ENCODE results near the gene SPAG6. TPM values are rescaled to one million over a fixed set of nuclear protein-coding genes. Genes with fewer than 3 reads are reported as not detected.

The SPAG6 gene
- total and polyA plus RNA-seq, 9 of the 15 experiments (the other 6 are each of a cell fraction or from before 2014, with no cell fraction given), result 3.5 to 23.1 (median 11.8) TPM

DNA sequence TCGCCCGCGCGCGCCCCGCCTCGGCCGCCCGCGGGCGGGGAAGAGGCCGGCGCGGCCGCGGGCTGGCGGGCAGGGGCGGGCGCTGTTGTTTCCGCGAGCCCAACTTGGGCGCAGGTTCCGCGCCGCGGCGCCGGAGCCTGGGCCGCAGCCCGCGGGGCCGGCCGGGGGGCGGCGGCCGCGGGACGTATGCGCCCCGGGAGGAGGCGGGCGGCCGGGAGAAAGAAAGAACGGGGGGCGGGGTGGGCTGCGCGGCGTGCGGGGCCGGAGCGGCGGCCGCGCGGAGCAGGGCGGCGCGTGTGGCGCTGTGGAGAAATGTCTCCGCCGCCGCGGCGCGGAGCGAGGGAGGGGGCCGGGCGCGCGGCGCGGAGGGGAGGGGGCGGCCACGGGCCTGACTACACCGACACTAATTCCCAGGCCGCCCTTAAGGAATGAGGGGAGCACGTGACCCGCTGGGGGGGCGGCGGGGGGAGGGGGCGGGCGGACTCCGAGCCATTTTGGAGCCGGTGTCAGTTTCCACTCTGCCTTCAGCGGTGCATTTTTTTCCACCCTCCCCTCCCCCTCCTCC, 24.6 kb upstream of the SPAG6 start, which contains the start of gene BMI1 (continued):
- TF ChIP-seq, protein P1, sequence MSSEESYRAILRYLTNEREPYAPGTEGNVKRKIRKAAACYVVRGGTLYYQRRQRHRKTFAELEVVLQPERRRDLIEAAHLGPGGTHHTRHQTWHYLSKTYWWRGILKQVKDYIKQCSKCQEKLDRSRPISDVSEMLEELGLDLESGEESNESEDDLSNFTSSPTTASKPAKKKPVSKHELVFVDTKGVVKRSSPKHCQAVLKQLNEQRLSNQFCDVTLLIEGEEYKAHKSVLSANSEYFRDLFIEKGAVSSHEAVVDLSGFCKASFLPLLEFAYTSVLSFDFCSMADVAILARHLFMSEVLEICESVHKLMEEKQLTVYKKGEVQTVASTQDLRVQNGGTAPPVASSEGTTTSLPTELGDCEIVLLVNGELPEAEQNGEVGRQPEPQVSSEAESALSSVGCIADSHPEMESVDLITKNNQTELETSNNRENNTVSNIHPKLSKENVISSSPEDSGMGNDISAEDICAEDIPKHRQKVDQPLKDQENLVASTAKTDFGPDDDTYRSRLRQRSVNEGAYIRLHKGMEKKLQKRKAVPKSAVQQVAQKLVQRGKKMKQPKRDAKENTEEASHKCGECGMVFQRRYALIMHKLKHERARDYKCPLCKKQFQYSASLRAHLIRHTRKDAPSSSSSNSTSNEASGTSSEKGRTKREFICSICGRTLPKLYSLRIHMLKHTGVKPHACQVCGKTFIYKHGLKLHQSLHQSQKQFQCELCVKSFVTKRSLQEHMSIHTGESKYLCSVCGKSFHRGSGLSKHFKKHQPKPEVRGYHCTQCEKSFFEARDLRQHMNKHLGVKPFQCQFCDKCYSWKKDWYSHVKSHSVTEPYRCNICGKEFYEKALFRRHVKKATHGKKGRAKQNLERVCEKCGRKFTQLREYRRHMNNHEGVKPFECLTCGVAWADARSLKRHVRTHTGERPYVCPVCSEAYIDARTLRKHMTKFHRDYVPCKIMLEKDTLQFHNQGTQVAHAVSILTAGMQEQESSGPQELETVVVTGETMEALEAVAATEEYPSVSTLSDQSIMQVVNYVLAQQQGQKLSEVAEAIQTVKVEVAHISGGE (CRISPR knock-in tag; IDR thresholded peaks at IDR 0.05), result peak in 1 of 3 experiments; percentile 72; a peak in 2 of 6 replicates
- TF ChIP-seq COPS2 (conservative IDR thresholded peaks at IDR 0.05) (no peak), HNRNPLL (IDR thresholded peaks at IDR 0.05; ENCODE audit: low read depth, low read length, poor library complexity, severe bottlenecking) (no peak), MYBL2 (IDR thresholded peaks at IDR 0.05; ENCODE audit: low read depth) (no peak), MYBL2 (CRISPR knock-in tag; IDR thresholded peaks at IDR 0.05; ENCODE audit: borderline replicate concordance) (no peak), NCOA1 (IDR thresholded peaks at IDR 0.05; ENCODE audit: low read depth) (no peak), CREM (IDR thresholded peaks at IDR 0.05; ENCODE audit: low read depth) (0 out of 2 replicates have a peak, but pooled peaks have one; percentile 9), ZEB2 (IDR thresholded peaks at IDR 0.05) (no peak), SAFB (IDR thresholded peaks at IDR 0.05; ENCODE audit: borderline replicate concordance, low read depth, low read length) (0 out of 2 replicates have a peak, but pooled peaks have one; percentile 26), POU5F1 (IDR thresholded peaks at IDR 0.05; ENCODE audit: borderline replicate concordance, low read depth, low read length, partially characterized antibody) (no peak), ZNF583 (CRISPR knock-in tag; IDR thresholded peaks at IDR 0.05) (no peak), SMARCB1 (IDR thresholded peaks at IDR 0.05; ENCODE audit: insufficient read length, low read depth) (no peak), GTF2A2 (tag; IDR thresholded peaks at IDR 0.05) (no peak), BRD9 (IDR thresholded peaks at IDR 0.05; ENCODE audit: low read depth, partially characterized antibody) (no peak)
- TF ChIP-seq, protein P2, sequence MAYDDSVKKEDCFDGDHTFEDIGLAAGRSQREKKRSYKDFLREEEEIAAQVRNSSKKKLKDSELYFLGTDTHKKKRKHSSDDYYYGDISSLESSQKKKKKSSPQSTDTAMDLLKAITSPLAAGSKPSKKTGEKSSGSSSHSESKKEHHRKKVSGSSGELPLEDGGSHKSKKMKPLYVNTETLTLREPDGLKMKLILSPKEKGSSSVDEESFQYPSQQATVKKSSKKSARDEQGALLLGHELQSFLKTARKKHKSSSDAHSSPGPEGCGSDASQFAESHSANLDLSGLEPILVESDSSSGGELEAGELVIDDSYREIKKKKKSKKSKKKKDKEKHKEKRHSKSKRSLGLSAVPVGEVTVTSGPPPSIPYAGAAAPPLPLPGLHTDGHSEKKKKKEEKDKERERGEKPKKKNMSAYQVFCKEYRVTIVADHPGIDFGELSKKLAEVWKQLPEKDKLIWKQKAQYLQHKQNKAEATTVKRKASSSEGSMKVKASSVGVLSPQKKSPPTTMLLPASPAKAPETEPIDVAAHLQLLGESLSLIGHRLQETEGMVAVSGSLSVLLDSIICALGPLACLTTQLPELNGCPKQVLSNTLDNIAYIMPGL (CRISPR knock-in tag; IDR thresholded peaks at IDR 0.05), result no peak
- TF ChIP-seq, protein P3, sequence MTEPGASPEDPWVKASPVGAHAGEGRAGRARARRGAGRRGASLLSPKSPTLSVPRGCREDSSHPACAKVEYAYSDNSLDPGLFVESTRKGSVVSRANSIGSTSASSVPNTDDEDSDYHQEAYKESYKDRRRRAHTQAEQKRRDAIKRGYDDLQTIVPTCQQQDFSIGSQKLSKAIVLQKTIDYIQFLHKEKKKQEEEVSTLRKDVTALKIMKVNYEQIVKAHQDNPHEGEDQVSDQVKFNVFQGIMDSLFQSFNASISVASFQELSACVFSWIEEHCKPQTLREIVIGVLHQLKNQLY (CRISPR knock-in tag; conservative IDR thresholded peaks at IDR 0.05), result no peak
- TF ChIP-seq, protein P4, sequence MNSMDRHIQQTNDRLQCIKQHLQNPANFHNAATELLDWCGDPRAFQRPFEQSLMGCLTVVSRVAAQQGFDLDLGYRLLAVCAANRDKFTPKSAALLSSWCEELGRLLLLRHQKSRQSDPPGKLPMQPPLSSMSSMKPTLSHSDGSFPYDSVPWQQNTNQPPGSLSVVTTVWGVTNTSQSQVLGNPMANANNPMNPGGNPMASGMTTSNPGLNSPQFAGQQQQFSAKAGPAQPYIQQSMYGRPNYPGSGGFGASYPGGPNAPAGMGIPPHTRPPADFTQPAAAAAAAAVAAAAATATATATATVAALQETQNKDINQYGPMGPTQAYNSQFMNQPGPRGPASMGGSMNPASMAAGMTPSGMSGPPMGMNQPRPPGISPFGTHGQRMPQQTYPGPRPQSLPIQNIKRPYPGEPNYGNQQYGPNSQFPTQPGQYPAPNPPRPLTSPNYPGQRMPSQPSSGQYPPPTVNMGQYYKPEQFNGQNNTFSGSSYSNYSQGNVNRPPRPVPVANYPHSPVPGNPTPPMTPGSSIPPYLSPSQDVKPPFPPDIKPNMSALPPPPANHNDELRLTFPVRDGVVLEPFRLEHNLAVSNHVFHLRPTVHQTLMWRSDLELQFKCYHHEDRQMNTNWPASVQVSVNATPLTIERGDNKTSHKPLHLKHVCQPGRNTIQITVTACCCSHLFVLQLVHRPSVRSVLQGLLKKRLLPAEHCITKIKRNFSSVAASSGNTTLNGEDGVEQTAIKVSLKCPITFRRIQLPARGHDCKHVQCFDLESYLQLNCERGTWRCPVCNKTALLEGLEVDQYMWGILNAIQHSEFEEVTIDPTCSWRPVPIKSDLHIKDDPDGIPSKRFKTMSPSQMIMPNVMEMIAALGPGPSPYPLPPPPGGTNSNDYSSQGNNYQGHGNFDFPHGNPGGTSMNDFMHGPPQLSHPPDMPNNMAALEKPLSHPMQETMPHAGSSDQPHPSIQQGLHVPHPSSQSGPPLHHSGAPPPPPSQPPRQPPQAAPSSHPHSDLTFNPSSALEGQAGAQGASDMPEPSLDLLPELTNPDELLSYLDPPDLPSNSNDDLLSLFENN (IDR thresholded peaks at IDR 0.05; ENCODE audit: low read depth in 2 of 2, low read length in 2 of 2), result no peak
